GM23338 (cell line): ENCODE data around the gene PPP6R3.

Experiments
- EZH2 ChIP-seq: fragments of 200-600 bp; sonication (generic); IDR thresholded peaks from one replicate; pipeline ENCODE4 v1.8.0; 2017; ENCODE audit warnings: antibody characterized with exemption, mild to moderate bottlenecking, low read depth; ENCODE audit not compliant: unreplicated experiment
- POLR2AphosphoS5 ChIP-seq: IDR thresholded peaks from 2 replicates; pipeline ENCODE4 v1.6.1; 2016; ENCODE audit warnings: antibody characterized with exemption, low read depth
- TF ChIP-seq, protein P1 (sequence below): IDR thresholded peaks from 2 replicates; pipeline ENCODE4 v1.6.1; 2016; ENCODE audit warnings: antibody characterized with exemption
- TF ChIP-seq, protein P2 (sequence below), 2 experiments: fragments of 200-600 bp in 1 of 2; sonication (generic) in 1 of 2; conservative IDR thresholded peaks; 2 replicates each; pipeline versions ENCODE4 v1.5.1 to v1.6.1; 2016 to 2017; ENCODE audit warnings: antibody characterized with exemption in 2 of 2, low read depth in 2 of 2, mild to moderate bottlenecking in 2 of 2, moderate library complexity in 1 of 2

GRCh38 chr11:68582416-68583040 is 122.0 kb downstream of the PPP6R3 start:
- TF ChIP-seq, protein P1, sequence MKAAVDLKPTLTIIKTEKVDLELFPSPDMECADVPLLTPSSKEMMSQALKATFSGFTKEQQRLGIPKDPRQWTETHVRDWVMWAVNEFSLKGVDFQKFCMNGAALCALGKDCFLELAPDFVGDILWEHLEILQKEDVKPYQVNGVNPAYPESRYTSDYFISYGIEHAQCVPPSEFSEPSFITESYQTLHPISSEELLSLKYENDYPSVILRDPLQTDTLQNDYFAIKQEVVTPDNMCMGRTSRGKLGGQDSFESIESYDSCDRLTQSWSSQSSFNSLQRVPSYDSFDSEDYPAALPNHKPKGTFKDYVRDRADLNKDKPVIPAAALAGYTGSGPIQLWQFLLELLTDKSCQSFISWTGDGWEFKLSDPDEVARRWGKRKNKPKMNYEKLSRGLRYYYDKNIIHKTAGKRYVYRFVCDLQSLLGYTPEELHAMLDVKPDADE = no peak
- TF ChIP-seq, protein P2, sequence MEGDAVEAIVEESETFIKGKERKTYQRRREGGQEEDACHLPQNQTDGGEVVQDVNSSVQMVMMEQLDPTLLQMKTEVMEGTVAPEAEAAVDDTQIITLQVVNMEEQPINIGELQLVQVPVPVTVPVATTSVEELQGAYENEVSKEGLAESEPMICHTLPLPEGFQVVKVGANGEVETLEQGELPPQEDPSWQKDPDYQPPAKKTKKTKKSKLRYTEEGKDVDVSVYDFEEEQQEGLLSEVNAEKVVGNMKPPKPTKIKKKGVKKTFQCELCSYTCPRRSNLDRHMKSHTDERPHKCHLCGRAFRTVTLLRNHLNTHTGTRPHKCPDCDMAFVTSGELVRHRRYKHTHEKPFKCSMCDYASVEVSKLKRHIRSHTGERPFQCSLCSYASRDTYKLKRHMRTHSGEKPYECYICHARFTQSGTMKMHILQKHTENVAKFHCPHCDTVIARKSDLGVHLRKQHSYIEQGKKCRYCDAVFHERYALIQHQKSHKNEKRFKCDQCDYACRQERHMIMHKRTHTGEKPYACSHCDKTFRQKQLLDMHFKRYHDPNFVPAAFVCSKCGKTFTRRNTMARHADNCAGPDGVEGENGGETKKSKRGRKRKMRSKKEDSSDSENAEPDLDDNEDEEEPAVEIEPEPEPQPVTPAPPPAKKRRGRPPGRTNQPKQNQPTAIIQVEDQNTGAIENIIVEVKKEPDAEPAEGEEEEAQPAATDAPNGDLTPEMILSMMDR (conservative IDR thresholded peaks at IDR 0.05; ENCODE audit: low read depth in 2 of 2) = no peak
- TF ChIP-seq EZH2 (no peak), POLR2AphosphoS5 (no peak)
